ENCODE data around the gene NDUFB10. TPM values are rescaled to one million over a fixed set of nuclear protein-coding genes. Genes with fewer than 3 reads are reported as not detected.

Gene NDUFB10
- total RNA-seq, 1 donor from 2014 or later, result 118 TPM

GRCh38 chr16:1965396-1966001 lies 6.2 kb downstream of the NDUFB10 start:
- intact Hi-C loops (cut with micrococcal nuclease), result loop anchor here (1.0 to 10.0 kb wide), 5 partner anchors 43 to 351 kb away; partner anchors contain the start of genes CRAMP1, IFT140, MLST8 and NTHL1

DNA sequence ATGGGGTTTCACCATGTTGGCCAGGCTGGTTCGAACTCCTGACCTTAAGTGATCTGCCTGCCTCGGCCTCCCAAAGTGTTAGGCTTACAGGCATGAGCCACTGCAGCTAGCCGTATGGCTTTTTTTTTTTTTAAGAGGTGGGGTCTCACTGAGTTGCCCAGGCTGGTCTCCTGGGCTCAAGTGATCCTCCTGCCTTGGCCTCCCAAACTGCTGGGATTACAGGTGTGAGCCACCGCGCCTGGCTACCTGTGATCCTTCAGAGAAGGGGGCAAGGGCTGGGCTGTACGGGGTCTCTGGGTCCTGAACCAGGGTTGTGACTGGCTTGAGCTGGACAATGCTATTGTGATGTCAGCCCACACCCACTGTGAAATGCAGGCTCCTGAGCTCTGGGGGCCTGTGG lies 7.1 kb downstream of the NDUFB10 start, which contains the start of gene RNF151:
RNF151 (plus strand) TSS at position 397 of the 400 bp plus-strand sequence. CDS start 26 bp downstream, outside the sequence.
- intact Hi-C loops (cut with micrococcal nuclease), result loop anchor here (10.0 kb wide), 1 partner anchor 352 kb away; the partner anchor contains the start of genes CRAMP1 and IFT140

DNA sequence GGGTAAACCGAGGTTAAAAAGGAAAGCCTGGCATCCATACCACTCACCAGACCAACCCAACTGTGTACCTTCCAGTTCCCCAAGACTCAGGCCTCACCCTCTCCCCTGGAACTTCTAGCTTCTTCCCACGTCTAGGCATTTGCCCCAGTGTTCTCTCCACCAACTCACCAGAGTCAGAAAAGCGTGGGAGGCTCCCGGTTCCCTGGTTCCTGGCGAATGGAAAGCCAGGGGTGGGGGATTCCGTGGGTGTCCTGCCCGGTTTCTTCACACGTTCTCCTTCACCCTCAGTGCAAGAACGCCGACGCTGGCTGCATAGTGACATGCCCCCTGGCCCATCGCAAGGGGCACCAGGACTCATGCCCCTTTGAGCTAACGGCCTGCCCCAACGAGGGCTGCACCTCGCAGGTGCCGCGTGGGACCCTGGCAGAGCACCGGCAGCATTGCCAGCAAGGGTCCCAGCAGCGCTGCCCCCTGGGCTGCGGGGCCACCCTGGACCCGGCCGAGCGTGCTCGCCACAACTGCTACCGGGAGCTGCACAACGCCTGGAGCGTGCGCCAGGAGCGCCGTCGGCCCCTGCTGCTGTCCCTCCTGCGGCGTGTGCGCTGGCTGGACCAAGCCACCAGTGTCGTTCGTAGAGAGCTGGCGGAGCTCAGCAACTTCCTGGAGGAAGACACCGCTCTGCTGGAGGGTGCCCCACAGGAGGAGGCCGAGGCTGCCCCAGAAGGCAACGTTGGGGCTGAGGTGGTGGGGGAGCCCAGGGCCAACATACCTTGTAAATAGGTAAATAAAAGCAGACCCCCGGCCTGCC lies 9.0 kb downstream of the NDUFB10 start:
- intact Hi-C loops (cut with micrococcal nuclease), result loop anchor here (10.0 kb wide), 1 partner anchor 354 kb away; the partner anchor contains the start of genes CRAMP1 and IFT140

GRCh38 chr16:1971796-1972489 lies 12.6 kb downstream of the NDUFB10 start, which contains the start of gene TBL3:
TBL3 (plus strand) TSS chr16:1972053; CDS start chr16:1972165, 112 bp downstream.
- intact Hi-C loops (cut with micrococcal nuclease), result loop anchor here (1.0 to 2.0 kb wide), 6 partner anchors 8 to 551 kb away; partner anchors contain the start of genes GFER, MAPK8IP3, MSRB1 and NDUFB10

DNA sequence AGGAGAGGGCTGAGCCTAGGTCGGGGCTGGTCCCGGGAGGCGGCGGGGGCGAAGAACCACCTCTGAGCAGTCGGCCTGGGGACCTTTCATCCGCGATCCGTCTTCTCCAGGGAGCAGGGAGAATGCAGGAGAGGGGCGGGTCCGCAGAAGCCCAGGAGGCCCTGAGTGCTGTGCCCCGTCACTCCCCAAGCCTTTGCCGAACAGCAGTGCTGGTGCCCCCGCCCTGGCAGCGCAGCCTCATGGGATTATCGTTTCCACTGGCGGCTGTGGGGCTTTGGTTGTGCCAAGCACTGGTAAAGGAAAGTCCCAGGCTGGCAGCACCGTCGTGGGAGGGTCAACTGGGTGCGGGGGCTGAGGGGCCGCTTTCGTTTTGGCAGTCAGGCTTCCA lies 13.1 kb downstream of the NDUFB10 start:
- intact Hi-C loops (cut with micrococcal nuclease), result loop anchor here (1.0 to 2.0 kb wide), 4 partner anchors 8 to 266 kb away; partner anchors contain the start of genes GFER, MAPK8IP3, NDUFB10 and RPS2

- intact Hi-C loops (cut with micrococcal nuclease), result loop anchor here (2.0 kb wide), 1 partner anchor 15 kb away; the partner anchor contains the start of gene NDUFB10
These were observed 14.3 kb downstream of the NDUFB10 start for GRCh38 chr16:1973461-1974156.

DNA sequence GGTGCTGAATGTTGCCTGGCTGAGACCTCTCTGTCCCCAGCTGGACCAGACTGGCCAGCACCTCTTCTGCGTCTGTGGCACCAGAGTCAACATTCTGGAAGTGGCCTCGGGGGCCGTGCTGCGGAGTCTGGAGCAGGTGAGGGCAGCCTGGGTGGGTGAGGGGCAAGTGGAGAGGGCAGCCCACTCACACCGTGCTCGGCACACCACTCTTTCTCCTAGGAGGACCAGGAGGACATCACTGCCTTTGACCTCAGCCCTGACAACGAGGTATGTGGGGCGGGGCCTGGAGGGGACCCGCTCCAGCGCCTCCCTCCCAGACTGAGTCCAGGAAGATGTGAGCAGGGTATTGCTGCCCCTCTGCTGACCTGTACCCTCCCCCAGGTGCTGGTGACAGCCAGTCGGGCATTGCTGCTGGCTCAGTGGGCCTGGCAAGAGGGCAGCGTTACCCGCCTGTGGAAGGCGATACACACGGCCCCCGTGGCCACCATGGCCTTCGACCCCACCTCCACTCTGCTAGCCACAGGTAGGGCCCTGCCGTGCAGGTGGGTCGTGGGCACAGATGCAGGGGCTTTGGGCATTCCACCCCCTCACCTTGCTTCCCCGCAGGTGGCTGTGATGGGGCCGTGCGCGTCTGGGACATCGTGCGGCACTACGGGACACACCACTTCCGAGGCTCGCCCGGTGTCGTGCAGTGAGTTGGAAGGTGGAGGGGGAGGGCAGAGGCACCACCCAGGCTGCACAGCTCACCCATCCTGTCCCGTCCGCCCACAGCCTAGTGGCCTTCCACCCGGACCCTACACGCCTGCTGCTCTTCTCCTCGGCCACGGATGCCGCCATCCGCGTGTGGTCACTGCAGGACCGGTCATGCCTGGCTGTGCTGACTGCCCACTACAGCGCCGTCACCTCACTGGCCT lies 15.1 kb downstream of the NDUFB10 start:
- intact Hi-C loops (cut with micrococcal nuclease), result no loop called here

DNA sequence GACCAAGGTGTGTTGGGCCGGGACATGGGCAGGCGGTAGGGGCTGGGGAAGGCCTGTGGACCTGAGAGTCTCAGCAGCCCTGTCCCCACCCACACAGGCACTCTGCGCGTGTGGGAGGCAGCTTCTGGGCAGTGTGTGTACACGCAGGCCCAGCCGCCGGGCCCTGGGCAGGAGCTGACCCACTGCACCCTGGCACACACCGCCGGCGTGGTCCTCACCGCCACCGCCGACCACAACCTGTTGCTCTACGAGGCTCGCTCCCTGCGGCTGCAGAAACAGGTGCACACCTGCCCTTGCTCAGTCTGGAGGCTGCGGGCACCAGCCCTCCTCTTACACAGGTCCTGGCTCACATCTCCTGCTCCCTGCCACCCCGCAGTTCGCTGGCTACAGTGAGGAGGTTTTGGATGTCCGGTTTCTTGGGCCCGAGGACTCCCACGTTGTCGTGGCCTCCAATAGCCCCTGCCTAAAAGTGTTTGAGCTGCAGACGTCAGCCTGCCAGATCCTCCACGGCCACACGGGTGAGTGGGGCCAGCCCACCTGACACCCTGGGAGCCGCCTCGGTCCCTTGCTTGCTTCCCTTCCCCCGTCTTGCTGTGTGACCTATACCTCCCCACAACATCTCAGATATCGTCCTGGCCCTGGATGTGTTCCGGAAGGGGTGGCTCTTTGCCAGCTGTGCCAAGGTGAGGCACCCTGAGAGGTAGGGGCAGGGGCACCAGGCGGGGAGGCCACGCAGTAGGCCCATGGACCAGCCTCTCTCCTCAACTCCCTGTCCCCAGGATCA lies 16.3 kb downstream of the NDUFB10 start:
- intact Hi-C loops (cut with micrococcal nuclease), result no loop called here

- intact Hi-C loops (cut with micrococcal nuclease), result no loop called here
These were observed 16.8 kb downstream of the NDUFB10 start for GRCh38 chr16:1976216-1976520.

GRCh38 chr16:1976951-1977874 lies 17.9 kb downstream of the NDUFB10 start:
- intact Hi-C loops (cut with micrococcal nuclease), result no loop called here

GRCh38 chr16:1977875-1978268 lies 18.5 kb downstream of the NDUFB10 start:
- intact Hi-C loops (cut with micrococcal nuclease), result no loop called here

- intact Hi-C loops (cut with micrococcal nuclease), result no loop called here
These were observed 19.3 kb downstream of the NDUFB10 start for GRCh38 chr16:1978476-1979120.

GRCh38 chr16:1979271-1980029 lies 20.1 kb downstream of the NDUFB10 start:
- intact Hi-C loops (cut with micrococcal nuclease), result no loop called here

GRCh38 chr16:1980030-1980769 lies 20.9 kb downstream of the NDUFB10 start:
- intact Hi-C loops (cut with micrococcal nuclease), result no loop called here

GRCh38 chr16:1980770-1981087 lies 21.4 kb downstream of the NDUFB10 start:
- intact Hi-C loops (cut with micrococcal nuclease), result no loop called here

DNA sequence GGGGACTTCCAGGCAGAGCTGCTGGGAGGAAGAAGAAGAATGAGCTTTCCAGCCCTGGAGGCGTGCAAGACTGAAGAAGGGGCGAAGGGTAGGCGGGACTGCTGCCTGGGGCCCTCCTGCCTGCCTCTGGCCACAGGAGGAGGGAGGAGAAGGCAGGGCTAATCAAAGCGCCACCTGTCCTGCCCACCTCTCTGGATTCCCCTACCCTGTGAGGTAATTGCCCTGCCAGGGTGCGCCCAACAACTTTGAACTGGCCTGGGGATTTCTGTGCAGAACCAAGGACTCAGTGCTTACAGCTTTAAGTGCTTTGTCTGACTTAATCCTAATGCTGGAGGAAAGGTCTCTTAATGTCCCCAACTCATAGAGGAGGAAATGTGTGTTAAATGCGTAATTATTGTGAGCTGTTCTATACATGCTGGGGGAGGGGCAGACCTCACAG lies 22.1 kb downstream of the NDUFB10 start, which contains the start of gene NOXO1:
NOXO1 (minus strand) TSS at position 72 of the 439 bp plus-strand sequence. CDS start 290 bp downstream, outside the sequence.
- intact Hi-C loops (cut with micrococcal nuclease), result no loop called here

Measured in T-helper 1 cell treated with Interleukin-12 subunit alpha and Interleukin-12 subunit beta and Interleukin-4 antibody, amounts not matched to agents 30 ng/mL and 1 ng/mL, for 36 hours (primary cell).